Neural crest cell (in vitro differentiated cells): ENCODE measurements around the gene ZNF524. TPM values are rescaled to one million over a fixed set of nuclear protein-coding genes. Genes with fewer than 3 reads are reported as not detected.

Experiments
- DNase-seq: peaks from one replicate; pipeline ENCODE4 v3.0.0; 2021; ENCODE audit warnings: low read depth, mixed read lengths, low spot score
- H3K27ac Mint-ChIP-seq: one replicate; pipeline ENCODE4 v1.8.0; 2021; ENCODE audit warnings: mild to moderate bottlenecking, mixed read lengths; ENCODE audit not compliant: unreplicated experiment
- H3K27me3 Mint-ChIP-seq: 2 replicates; pipeline ENCODE4 v1.8.0; 2021; ENCODE audit warnings: low read depth, mild to moderate bottlenecking, mixed read lengths
- H3K36me3 Mint-ChIP-seq: 2 replicates; pipeline ENCODE4 v1.8.0; 2021; ENCODE audit warnings: low read depth, mild to moderate bottlenecking, mixed read lengths
- H3K4me1 Mint-ChIP-seq: 2 replicates; pipeline ENCODE4 v1.8.0; 2021; ENCODE audit warnings: mixed read lengths
- H3K4me3 Mint-ChIP-seq: one replicate; pipeline ENCODE4 v1.8.0; 2021; ENCODE audit warnings: mild to moderate bottlenecking, mixed read lengths
- H3K9me3 Mint-ChIP-seq: 2 replicates; pipeline ENCODE4 v1.8.0; 2021; ENCODE audit warnings: mixed read lengths
- total RNA-seq: library from RNA; stranded (reverse); gene quantifications from 2 replicates; pipeline ENCODE4 v1.2.1, GENCODE V29; 2021
- TF ChIP-seq, protein P1 (sequence below): fragments of 200-600 bp; sonication (generic); conservative IDR thresholded peaks from 2 replicates; pipeline ENCODE4 v1.5.0; 2021; ENCODE audit warnings: antibody characterized with exemption, mild to moderate bottlenecking

Gene ZNF524
- total RNA-seq, 1 donor from 2014 or later, result 6.1 TPM

DNA sequence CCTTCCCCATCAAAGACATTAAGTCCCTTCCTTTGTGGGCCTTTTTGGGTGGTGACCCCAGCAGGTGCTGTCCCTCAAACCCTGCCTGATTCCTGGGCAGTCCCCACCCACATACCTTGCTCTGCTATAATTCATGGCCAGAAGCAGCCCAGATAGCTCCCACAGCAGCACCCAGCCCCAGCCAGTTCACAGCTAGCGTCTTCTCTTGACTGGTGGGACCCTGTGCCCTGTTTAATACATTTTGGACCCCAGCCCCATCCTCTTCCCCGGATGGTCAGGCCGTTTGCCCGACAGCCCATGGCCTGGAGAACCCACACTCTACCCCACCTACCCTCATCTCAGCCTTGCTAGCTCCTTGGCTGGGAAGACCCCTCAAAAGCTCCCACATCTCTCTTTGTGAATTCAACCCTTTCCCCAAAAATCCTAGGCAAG lies 50.1 kb downstream of the ZNF524 start:
- Mint-ChIP-seq H3K4me1 (peaks cover 19% of the 10 kb centered on the region), H3K27me3 (peaks cover 9% of the 10 kb centered on the region), H3K9me3 (no peaks in the 10 kb centered on the region), H3K4me3 (peak overlapping the region; percentile 83), H3K36me3 (peaks cover 6% of the 10 kb centered on the region), H3K27ac (no peak overlapping the region)
- DNase-seq, result no peak
- TF ChIP-seq, protein P1, sequence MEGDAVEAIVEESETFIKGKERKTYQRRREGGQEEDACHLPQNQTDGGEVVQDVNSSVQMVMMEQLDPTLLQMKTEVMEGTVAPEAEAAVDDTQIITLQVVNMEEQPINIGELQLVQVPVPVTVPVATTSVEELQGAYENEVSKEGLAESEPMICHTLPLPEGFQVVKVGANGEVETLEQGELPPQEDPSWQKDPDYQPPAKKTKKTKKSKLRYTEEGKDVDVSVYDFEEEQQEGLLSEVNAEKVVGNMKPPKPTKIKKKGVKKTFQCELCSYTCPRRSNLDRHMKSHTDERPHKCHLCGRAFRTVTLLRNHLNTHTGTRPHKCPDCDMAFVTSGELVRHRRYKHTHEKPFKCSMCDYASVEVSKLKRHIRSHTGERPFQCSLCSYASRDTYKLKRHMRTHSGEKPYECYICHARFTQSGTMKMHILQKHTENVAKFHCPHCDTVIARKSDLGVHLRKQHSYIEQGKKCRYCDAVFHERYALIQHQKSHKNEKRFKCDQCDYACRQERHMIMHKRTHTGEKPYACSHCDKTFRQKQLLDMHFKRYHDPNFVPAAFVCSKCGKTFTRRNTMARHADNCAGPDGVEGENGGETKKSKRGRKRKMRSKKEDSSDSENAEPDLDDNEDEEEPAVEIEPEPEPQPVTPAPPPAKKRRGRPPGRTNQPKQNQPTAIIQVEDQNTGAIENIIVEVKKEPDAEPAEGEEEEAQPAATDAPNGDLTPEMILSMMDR, result no peak

- DNase-seq, result no peak
- peaks cover 9% of the 10 kb centered on the region for H3K27me3 Mint-ChIP-seq
- no peak overlapping the region for H3K27ac Mint-ChIP-seq
- H3K4me1 Mint-ChIP-seq, result peaks cover 21% of the 10 kb centered on the region
- H3K4me3 Mint-ChIP-seq, result peak overlapping the region; percentile 83
- H3K36me3 Mint-ChIP-seq, result peaks cover 2% of the 10 kb centered on the region
- no peaks in the 10 kb centered on the region for H3K9me3 Mint-ChIP-seq
- TF ChIP-seq, protein P1, result no peak
Measured at GRCh38 chr19:55650602-55651230, 50.6 kb downstream of the ZNF524 start.

- Mint-ChIP-seq H3K9me3 (no peaks in the 10 kb centered on the region), H3K36me3 (peaks cover 2% of the 10 kb centered on the region), H3K4me1 (peaks cover 26% of the 10 kb centered on the region), H3K27ac (no peak overlapping the region), H3K27me3 (peaks cover 9% of the 10 kb centered on the region), H3K4me3 (peak overlapping the region; percentile 83)
- TF ChIP-seq, protein P1, result no peak
- DNase-seq, result no peak
Measured at GRCh38 chr19:55651236-55651635, 51.1 kb downstream of the ZNF524 start.

DNA sequence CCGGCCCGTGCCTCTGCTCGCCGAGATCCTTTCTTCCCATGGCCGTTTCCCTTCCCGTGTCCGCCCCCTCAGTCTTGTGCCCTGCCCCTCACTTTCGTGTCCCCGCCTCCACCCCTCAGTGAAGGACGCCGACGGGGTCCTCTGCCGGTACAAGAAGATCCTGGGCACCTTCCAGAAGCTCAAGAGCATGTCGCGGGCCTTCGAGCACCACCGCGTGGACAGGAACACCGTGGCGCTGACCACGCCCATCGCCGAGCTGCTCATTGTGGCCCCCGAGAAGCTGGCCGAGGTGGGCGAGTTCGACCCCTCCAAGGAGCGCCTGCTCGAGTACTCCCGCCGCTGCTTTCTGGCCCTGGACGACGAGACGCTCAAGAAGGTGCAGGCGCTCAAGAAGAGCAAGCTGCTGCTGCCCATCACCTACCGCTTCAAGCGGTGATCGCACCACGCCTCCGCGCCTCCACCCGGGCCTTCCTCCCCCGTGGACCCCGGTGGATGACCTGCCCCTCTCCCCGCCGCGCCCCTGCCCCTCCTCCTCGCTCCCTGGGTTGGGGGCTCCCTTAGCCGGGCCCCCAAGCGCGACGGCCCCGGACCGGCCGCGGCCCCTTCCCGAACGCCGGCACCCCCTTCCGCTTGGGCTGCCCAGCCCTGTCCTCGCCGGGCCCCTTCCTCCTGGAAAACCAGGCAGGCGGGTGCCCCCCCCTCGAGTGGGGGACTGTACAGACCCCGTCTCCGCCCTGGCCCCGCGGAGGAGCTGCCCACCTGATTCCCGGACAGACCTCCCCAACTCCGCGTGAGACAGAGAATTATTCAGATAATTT lies 52.4 kb downstream of the ZNF524 start:
- TF ChIP-seq, protein P1, result no peak
- Mint-ChIP-seq H3K9me3 (no peaks in the 10 kb centered on the region), H3K4me3 (peak overlapping the region; percentile 56), H3K27ac (peak overlapping the region; percentile 43), H3K36me3 (peaks cover 2% of the 10 kb centered on the region), H3K27me3 (peaks cover 9% of the 10 kb centered on the region), H3K4me1 (peaks cover 28% of the 10 kb centered on the region)
- no peak for DNase-seq

Other genes with a start within 250 kb of the ZNF524 start
- gene COX6B2, start 245.6 kb upstream of the ZNF524 start, total RNA-seq, result 0.16 TPM in 1 of 2 replicates, not detected in the other
- not detected in 2 replicates for gene GARIN5B, start 237.0 kb upstream of the ZNF524 start, total RNA-seq
- gene IL11, start 229.8 kb upstream of the ZNF524 start, total RNA-seq, result 0.56 and 0.59 TPM in 2 replicates
- gene TMEM190, start 223.5 kb upstream of the ZNF524 start, total RNA-seq, result not detected in 2 replicates
- 0.40 and 0.71 TPM in 2 replicates for gene TMEM238, start 216.0 kb upstream of the ZNF524 start, total RNA-seq
- gene RPL28, start 214.4 kb upstream of the ZNF524 start, total RNA-seq, result 1,888 and 1,936 TPM in 2 replicates
- gene UBE2S, start 192.5 kb upstream of the ZNF524 start, total RNA-seq, result 243 and 269 TPM in 2 replicates
- 0.54 and 0.59 TPM in 2 replicates for gene SHISA7, start 157.0 kb upstream of the ZNF524 start, total RNA-seq
- gene ISOC2, start 138.6 kb upstream of the ZNF524 start, total RNA-seq, result 34.3 and 36.7 TPM in 2 replicates
- not detected in 2 replicates for gene C19orf85, start 135.5 kb upstream of the ZNF524 start, total RNA-seq
- gene ZNF628, start 123.7 kb upstream of the ZNF524 start, total RNA-seq, result 14.8 and 15.0 TPM in 2 replicates
- 81.1 and 87.9 TPM in 2 replicates for gene NAT14, start 115.1 kb upstream of the ZNF524 start, total RNA-seq
- 1.3 and 1.5 TPM in 2 replicates for gene SSC5D, start 111.9 kb upstream of the ZNF524 start, total RNA-seq
- gene SBK2, start 63.2 kb upstream of the ZNF524 start, total RNA-seq, result not detected in 2 replicates
- 0.39 and 0.68 TPM in 2 replicates for gene SBK3, start 54.7 kb upstream of the ZNF524 start, total RNA-seq
- 28.2 and 29.1 TPM in 2 replicates for gene ZNF579, start 19.4 kb upstream of the ZNF524 start, total RNA-seq
- gene FIZ1, start 771 bp upstream of the ZNF524 start, total RNA-seq, result 31.6 and 31.8 TPM in 2 replicates
- gene ZNF865, start 5.4 kb downstream of the ZNF524 start, total RNA-seq, result 20.3 TPM in 2 replicates
- 11.0 and 12.4 TPM in 2 replicates for gene ZNF784, start 24.3 kb downstream of the ZNF524 start, total RNA-seq
- gene ZNF580, start 40.7 kb downstream of the ZNF524 start, total RNA-seq, result 39.1 and 41.8 TPM in 2 replicates
- gene ZNF581, start 43.4 kb downstream of the ZNF524 start, total RNA-seq, result 40.8 and 41.9 TPM in 2 replicates
- 18.7 and 18.9 TPM in 2 replicates for gene CCDC106, start 47.9 kb downstream of the ZNF524 start, total RNA-seq
- 342 and 365 TPM in 2 replicates for gene U2AF2, start 54.7 kb downstream of the ZNF524 start, total RNA-seq
- gene EPN1, start 74.9 kb downstream of the ZNF524 start, total RNA-seq, result 129 and 130 TPM in 2 replicates
- not detected in 2 replicates for gene NLRP9, start 138.1 kb downstream of the ZNF524 start, total RNA-seq
- gene RFPL4A, start 158.8 kb downstream of the ZNF524 start, total RNA-seq, result not detected in 2 replicates
- gene RFPL4AL1, start 168.8 kb downstream of the ZNF524 start, total RNA-seq, result not detected in 2 replicates
- not detected in 2 replicates for gene NLRP11, start 231.7 kb downstream of the ZNF524 start, total RNA-seq
- not detected in 2 replicates for gene NLRP4, start 236.3 kb downstream of the ZNF524 start, total RNA-seq